SK-N-SH treated with all-trans-retinoic acid at 6 μM for 48 hours (cell line): ENCODE results near the gene DPEP2.

Experiments used
- ATAC-seq: fragments of 200-7000 bp; cut with Tn5 transposase; 3 replicates; pipeline ENCODE4 v1.9.1; 2020; ENCODE audit warnings: mild to moderate bottlenecking, moderate library complexity
- ARNTL ChIP-seq: fragments of 450-650 bp; formaldehyde crosslinking; IDR thresholded peaks from 2 replicates; pipeline ENCODE4 v1.5.0; 2020; ENCODE audit warnings: low read depth, mild to moderate bottlenecking, moderate library complexity, borderline replicate concordance
- BACH2 ChIP-seq: fragments of 250-450 bp; sonication (Bioruptor Pico); IDR thresholded peaks from 2 replicates; pipeline ENCODE4 v1.9.0; 2021; ENCODE audit warnings: mild to moderate bottlenecking, borderline replicate concordance
- CREB5 ChIP-seq: fragments of 250-450 bp; sonication (Bioruptor Pico); IDR thresholded peaks from 2 replicates; pipeline ENCODE4 v1.5.1; 2020; ENCODE audit warnings: low read depth, mild to moderate bottlenecking, moderate library complexity
- CSDC2 ChIP-seq: fragments of 250-450 bp; sonication (Bioruptor Pico); IDR thresholded peaks from 2 replicates; pipeline ENCODE4 v1.5.0; 2020; ENCODE audit warnings: mild to moderate bottlenecking, moderate library complexity
- CSRNP3 ChIP-seq: fragments of 250-450 bp; sonication (Bioruptor Pico); IDR thresholded peaks from 2 replicates; pipeline ENCODE4 v1.5.1; 2021; ENCODE audit warnings: mild to moderate bottlenecking, moderate library complexity
- ESRRG ChIP-seq: fragments of 250-450 bp; sonication (Bioruptor Pico); IDR thresholded peaks from 2 replicates; pipeline ENCODE4 v1.6.1; 2021; ENCODE audit warnings: mild to moderate bottlenecking
- GLIS3 ChIP-seq: fragments of 250-450 bp; sonication (Bioruptor Pico); IDR thresholded peaks from 2 replicates; pipeline ENCODE4 v1.5.0; 2020; ENCODE audit warnings: mild to moderate bottlenecking, moderate library complexity
- ISL1 ChIP-seq: fragments of 250-450 bp; sonication (Bioruptor Pico); IDR thresholded peaks from 2 replicates; pipeline ENCODE4 v2.1.2; 2022; ENCODE audit warnings: mild to moderate bottlenecking, moderate library complexity
- OSR1 ChIP-seq: fragments of 250-450 bp; sonication (Bioruptor Pico); IDR thresholded peaks from 2 replicates; pipeline ENCODE4 v1.8.0; 2022; ENCODE audit warnings: moderate library complexity, mild to moderate bottlenecking, inconsistent platforms
- PATZ1 ChIP-seq: fragments of 250-450 bp; sonication (Bioruptor Pico); IDR thresholded peaks from 2 replicates; pipeline ENCODE4 v1.8.0; 2020; ENCODE audit warnings: mild to moderate bottlenecking, moderate library complexity, borderline replicate concordance
- POU6F1 ChIP-seq: fragments of 250-450 bp; sonication (Bioruptor Pico); IDR thresholded peaks from 2 replicates; pipeline ENCODE4 v1.8.0; 2021; ENCODE audit warnings: low read depth, mild to moderate bottlenecking, moderate library complexity, borderline replicate concordance
- RARB ChIP-seq: fragments of 250-450 bp; sonication (Bioruptor Pico); IDR thresholded peaks from 2 replicates; pipeline ENCODE4 v1.8.0; 2021; ENCODE audit warnings: mild to moderate bottlenecking, moderate library complexity
- SNAI2 ChIP-seq: fragments of 250-450 bp; sonication (Bioruptor Pico); IDR thresholded peaks from 2 replicates; pipeline ENCODE4 v1.5.0; 2020; ENCODE audit warnings: mild to moderate bottlenecking, moderate library complexity
- TCF4 ChIP-seq: fragments of 250-450 bp; sonication (Bioruptor Pico); IDR thresholded peaks from 2 replicates; pipeline ENCODE4 v1.8.0; 2021; ENCODE audit warnings: mild to moderate bottlenecking, moderate library complexity, borderline replicate concordance
- TSHZ2 ChIP-seq: fragments of 250-450 bp; sonication (Bioruptor Pico); IDR thresholded peaks from 2 replicates; pipeline ENCODE4 v1.5.0; 2020; ENCODE audit warnings: mild to moderate bottlenecking, moderate library complexity
- ZC3H10 ChIP-seq: fragments of 250-450 bp; sonication (Bioruptor Pico); IDR thresholded peaks from 2 replicates; pipeline ENCODE4 v1.5.1; 2021; ENCODE audit warnings: mild to moderate bottlenecking, moderate library complexity
- ZFP3 ChIP-seq: fragments of 250-450 bp; sonication (Bioruptor Pico); IDR thresholded peaks from 2 replicates; pipeline ENCODE4 v1.5.0; 2020; ENCODE audit warnings: mild to moderate bottlenecking, moderate library complexity
- ZFP30 ChIP-seq: fragments of 450-650 bp; formaldehyde crosslinking; IDR thresholded peaks from 2 replicates; pipeline ENCODE4 v1.5.0; 2022; ENCODE audit warnings: mild to moderate bottlenecking, moderate library complexity
- ZNF565 ChIP-seq: fragments of 450-650 bp; formaldehyde crosslinking; conservative IDR thresholded peaks from 2 replicates; pipeline ENCODE4 v1.5.0; 2020; ENCODE audit warnings: low read depth, mild to moderate bottlenecking, moderate library complexity
- ZNF8 ChIP-seq: fragments of 450-650 bp; formaldehyde crosslinking; IDR thresholded peaks from 2 replicates; pipeline ENCODE4 v1.5.0; 2020; ENCODE audit warnings: mild to moderate bottlenecking, moderate library complexity

DPEP2 gene

GRCh38 chr16:67968400-67969253 is 30.7 kb downstream of the DPEP2 start, which contains the start of gene SLC12A4 (continued):
- TF ChIP-seq CSRNP3 (CRISPR knock-in tag): no peak
- 0 out of 2 replicates have a peak, but pooled peaks have one; percentile 58 for TF ChIP-seq PATZ1 (CRISPR knock-in tag)
- no peak for TF ChIP-seq ESRRG (CRISPR knock-in tag)
- no peak for TF ChIP-seq SNAI2
- TF ChIP-seq, all 23 proteins: peak for 4

- ATAC-seq: peak; percentile 50
- no peak for TF ChIP-seq ARNTL (CRISPR knock-in tag)
- TF ChIP-seq SNAI2: no peak
- TF ChIP-seq ZFP30 (CRISPR knock-in tag): no peak
- no peak for TF ChIP-seq ZFP3 (CRISPR knock-in tag)
- no peak for TF ChIP-seq ZNF8 (CRISPR knock-in tag)
- TF ChIP-seq OSR1 (CRISPR knock-in tag): no peak
- no peak for TF ChIP-seq RARB (CRISPR knock-in tag)
- TF ChIP-seq POU6F1 (CRISPR knock-in tag): no peak
- TF ChIP-seq ISL1: no peak
- TF ChIP-seq TCF4 (CRISPR knock-in tag): no peak
- no peak for TF ChIP-seq CSRNP3 (CRISPR knock-in tag)
- TF ChIP-seq ZNF565: no peak
- TF ChIP-seq TSHZ2 (CRISPR knock-in tag): no peak
- no peak for TF ChIP-seq PATZ1 (CRISPR knock-in tag)
- no peak for TF ChIP-seq GLIS3 (CRISPR knock-in tag)
- no peak for TF ChIP-seq ZC3H10 (CRISPR knock-in tag)
- TF ChIP-seq CREB5 (CRISPR knock-in tag): no peak
- TF ChIP-seq CSDC2 (CRISPR knock-in tag): no peak
- no peak for TF ChIP-seq BACH2 (CRISPR knock-in tag)
These were observed 31.3 kb downstream of the DPEP2 start for GRCh38 chr16:67967958-67968399.
